H1 (cell line): ENCODE results near the gene CACNA2D3. TPM values are rescaled to one million over a fixed set of nuclear protein-coding genes. Genes with fewer than 3 reads are reported as not detected.

Experiments
- CTCF ChIA-PET: fragments of 300-600 bp; sonication (Branson Sonifier 250); formaldehyde crosslinking; loops from one replicate; lab custom pipeline; 2021; ENCODE audit not compliant: partially characterized antibody; lab: Charles Lee
- POLR2A ChIA-PET: fragments of 300-600 bp; sonication (Branson Sonifier 250); formaldehyde crosslinking; loops from one replicate; lab custom pipeline; 2021; ENCODE audit warnings: inconsistent platforms; ENCODE audit not compliant: partially characterized antibody; lab: Charles Lee
- DNase-seq, 2 experiments: peaks; one replicate each; pipeline versions ENCODE4 v3.0.0 to v3.0.0-alpha.2; 2010 to 2022; ENCODE audit warnings: low spot score in 2 of 2, low read depth in 1 of 2, mixed read lengths in 1 of 2
- FAIRE-seq: peaks from 2 replicates; lab custom pipeline; 2011; peaks lifted over from hg19 to GRCh38; lab: Jason Lieb, UNC
- H2AFZ ChIP-seq: 2 replicates; pipeline ENCODE4 v1.8.1; 2012; ENCODE audit warnings: low read length, inconsistent platforms
- H2AK5ac ChIP-seq: 2 replicates; pipeline ENCODE4 v1.6.1; 2013; ENCODE audit warnings: low read depth, low read length
- H2BK120ac ChIP-seq: replicated peaks from 2 replicates; pipeline ENCODE3; 2013; ENCODE audit warnings: low read depth, low read length, inconsistent platforms
- H2BK12ac ChIP-seq: 2 replicates; pipeline ENCODE4 v1.6.1; 2013; ENCODE audit warnings: low read depth, low read length
- H2BK15ac ChIP-seq: 2 replicates; pipeline ENCODE4 v1.6.1; 2013; ENCODE audit warnings: low read length
- H2BK20ac ChIP-seq: 2 replicates; pipeline ENCODE4 v1.6.1; 2013; ENCODE audit warnings: low read length
- H2BK5ac ChIP-seq: 2 replicates; pipeline ENCODE4 v1.6.1; 2013; ENCODE audit warnings: low read depth, low read length
- H3K14ac ChIP-seq: 2 replicates; pipeline ENCODE4 v1.6.1; 2013; ENCODE audit warnings: inconsistent platforms; ENCODE audit not compliant: insufficient read length
- H3K18ac ChIP-seq: 2 replicates; pipeline ENCODE4 v1.6.1; 2013; ENCODE audit warnings: low read length; ENCODE audit errors: extremely low read depth
- H3K23ac ChIP-seq: 2 replicates; pipeline ENCODE4 v1.6.1; 2013; ENCODE audit warnings: inconsistent platforms; ENCODE audit not compliant: insufficient read length
- H3K23me2 ChIP-seq: 2 replicates; pipeline ENCODE4 v1.6.1; 2013; ENCODE audit warnings: low read depth, low read length
- H3K27ac ChIP-seq: 2 replicates; pipeline ENCODE4 v1.6.1; 2011; ENCODE audit warnings: low read depth, low read length, inconsistent platforms
- H3K27me3 ChIP-seq, 4 experiments: replicated peaks in 1 of 4; 1 replicate in 1 of 4; 2 replicates in 3 of 4; pipeline versions ENCODE4 v1.6.1 to v1.8.1; 2011 to 2013; ENCODE audit warnings: low read length in 3 of 4, mild to moderate bottlenecking in 3 of 4, inconsistent platforms in 2 of 4, mixed read lengths in 2 of 4, moderate library complexity in 1 of 4; ENCODE audit not compliant: control insufficient read depth in 3 of 4, insufficient read depth in 3 of 4; ENCODE audit errors: extremely low read depth in 1 of 4
- H3K36me3 ChIP-seq, 4 experiments: 2 replicates each; pipeline versions ENCODE4 v1.6.1 to v1.8.1; 2011 to 2013; ENCODE audit warnings: mild to moderate bottlenecking in 4 of 4, low read length in 3 of 4, moderate library complexity in 2 of 4, control low read depth in 1 of 4, inconsistent platforms in 1 of 4; ENCODE audit not compliant: insufficient read depth in 4 of 4, control insufficient read depth in 2 of 4
- H3K4ac ChIP-seq: replicated peaks from 2 replicates; pipeline ENCODE3; 2013; ENCODE audit warnings: low read length, low read depth, mixed read lengths, inconsistent platforms; ENCODE audit not compliant: insufficient read length
- H3K4me1 ChIP-seq, 4 experiments: replicated peaks in 1 of 4; 1 replicate in 1 of 4; 2 replicates in 3 of 4; pipeline versions ENCODE4 v1.6.1 to v1.8.1; 2011 to 2013; ENCODE audit warnings: low read length in 3 of 4, inconsistent platforms in 2 of 4, mixed read lengths in 1 of 4; ENCODE audit not compliant: insufficient read depth in 4 of 4, control insufficient read depth in 3 of 4
- H3K4me2 ChIP-seq, 2 experiments: 2 replicates each; pipeline versions ENCODE4 v1.6.1 to v1.8.1; 2011 to 2013; ENCODE audit warnings: low read depth in 2 of 2, low read length in 2 of 2, control low read depth in 1 of 2, inconsistent platforms in 1 of 2, mild to moderate bottlenecking in 1 of 2; ENCODE audit not compliant: insufficient read depth in 1 of 2
- H3K4me3 ChIP-seq, 4 experiments: fragments of 200-600, 300-600 bp in 1 of 4; sonication (generic), shearing (Covaris generic), sonication (Bioruptor Twin) in 1 of 4; 2 replicates each; pipeline versions ENCODE4 v1.5.1 to v1.8.1; 2011 to 2016; ENCODE audit warnings: low read length in 4 of 4, low read depth in 3 of 4, control low read depth in 2 of 4, inconsistent platforms in 2 of 4, mild to moderate bottlenecking in 2 of 4, mixed read lengths in 1 of 4, moderate library complexity in 1 of 4; ENCODE audit not compliant: insufficient read depth in 2 of 4; ENCODE audit errors: extremely low read depth in 1 of 4
- H3K56ac ChIP-seq: replicated peaks from 2 replicates; pipeline ENCODE3; 2013; ENCODE audit warnings: low read depth, mild to moderate bottlenecking, mixed read lengths, low read length, inconsistent platforms; ENCODE audit not compliant: insufficient read length
- H3K79me1 ChIP-seq: 2 replicates; pipeline ENCODE4 v1.6.1; 2013; ENCODE audit warnings: low read depth, low read length, control low read depth
- H3K79me2 ChIP-seq, 2 experiments: 2 replicates each; pipeline versions ENCODE4 v1.6.1 to v1.8.1; 2012 to 2013; ENCODE audit warnings: low read length in 2 of 2, mild to moderate bottlenecking in 2 of 2, inconsistent platforms in 1 of 2; ENCODE audit not compliant: insufficient read depth in 2 of 2, control insufficient read depth in 1 of 2
- H3K9ac ChIP-seq, 4 experiments: replicated peaks in 1 of 4; 1 replicate in 1 of 4; 2 replicates in 3 of 4; pipeline versions ENCODE4 v1.6.1 to v1.8.1; 2011 to 2013; ENCODE audit warnings: low read depth in 3 of 4, low read length in 3 of 4, control low read depth in 2 of 4, mild to moderate bottlenecking in 2 of 4, moderate library complexity in 2 of 4, inconsistent platforms in 1 of 4; ENCODE audit errors: extremely low read depth in 1 of 4
- H3K9me3 ChIP-seq, 2 experiments: 2 replicates each; pipeline versions ENCODE4 v1.6.1 to v1.8.1; 2012 to 2013; ENCODE audit warnings: mild to moderate bottlenecking in 2 of 2, moderate library complexity in 2 of 2, control low read depth in 1 of 2, inconsistent platforms in 1 of 2, low read depth in 1 of 2, low read length in 1 of 2, mixed read lengths in 1 of 2; ENCODE audit not compliant: insufficient read depth in 2 of 2
- H4K20me1 ChIP-seq, 2 experiments: replicated peaks in 1 of 2; 2 replicates each; pipeline versions ENCODE3 to v1.8.1; 2011 to 2013; ENCODE audit warnings: inconsistent platforms in 2 of 2, low read length in 2 of 2, mild to moderate bottlenecking in 1 of 2; ENCODE audit not compliant: insufficient read depth in 2 of 2, control insufficient read depth in 1 of 2
- H4K5ac ChIP-seq: 2 replicates; pipeline ENCODE4 v1.6.1; 2013; ENCODE audit warnings: low read length, low read depth, mixed read lengths, inconsistent platforms; ENCODE audit not compliant: insufficient read length
- H4K8ac ChIP-seq: 2 replicates; pipeline ENCODE4 v1.8.0; 2013; ENCODE audit warnings: mild to moderate bottlenecking, moderate library complexity, low read length, inconsistent platforms; ENCODE audit not compliant: insufficient read depth; ENCODE audit errors: extremely low read depth
- H4K91ac ChIP-seq: replicated peaks from 2 replicates; pipeline ENCODE3; 2013; ENCODE audit warnings: low read length, mixed read lengths, inconsistent platforms; ENCODE audit not compliant: insufficient read length
- CEBPB ChIP-seq: IDR thresholded peaks from 2 replicates; pipeline ENCODE4 v1.6.1; 2012; ENCODE audit warnings: low read depth, low read length
- CHD2 ChIP-seq: IDR thresholded peaks from 2 replicates; pipeline ENCODE4 v1.6.1; 2012; ENCODE audit warnings: low read length, improper control_type of control experiment
- KDM5A ChIP-seq: fragments of 200-600 bp; IDR thresholded peaks from 2 replicates; pipeline ENCODE4 v1.7.1; 2012; ENCODE audit warnings: mild to moderate bottlenecking, low read length, inconsistent platforms, mixed read lengths
- MAFK ChIP-seq: IDR thresholded peaks from 2 replicates; pipeline ENCODE4 v1.6.1; 2012; ENCODE audit warnings: low read depth, mild to moderate bottlenecking, improper control_type of control experiment, low read length
- POLR2A ChIP-seq, 2 experiments: IDR thresholded peaks; 1 replicate in 1 of 2; 2 replicates in 1 of 2; pipeline ENCODE4 v1.6.1; 2011; ENCODE audit warnings: low read depth in 2 of 2, low read length in 2 of 2, mild to moderate bottlenecking in 2 of 2; ENCODE audit errors: control extremely low read depth in 1 of 2
- WGBS, 2 experiments: shearing (Covaris generic) in 1 of 2; methylation state at CpG; one replicate each; pipeline versions ENCODE4 v1.1.6 to v1.1.7; 2013 to 2015; ENCODE audit warnings: low lambda C conversion rate in 2 of 2, mixed read lengths in 2 of 2, inconsistent platforms in 1 of 2, low coverage in 1 of 2, missing lambda C conversion rate in 1 of 2; ENCODE audit not compliant: insufficient replicate concordance in 2 of 2, insufficient coverage in 1 of 2, insufficient read length in 1 of 2; ENCODE audit errors: extremely low coverage in 1 of 2, missing lambda C conversion rate in 1 of 2; 5-methylcytosine and 5-hydroxymethylcytosine counted together
- polyA plus RNA-seq, 7 experiments: library from polyadenylated mRNA; depleted of rRNA in 3 of 7; stranded (reverse) in 5 of 7; unstranded in 2 of 7; fragments of >200 nt in 5 of 7; fragments of 200-250 nt in 2 of 7; gene quantifications; 1 replicate in 5 of 7; 2 replicates in 1 of 7; 4 replicates in 1 of 7; pipeline versions ENCODE4 v1.2.1 to v1.2.3, GENCODE V29; 2011 to 2013; ENCODE audit warnings: missing spikeins in 2 of 7, mixed read lengths in 2 of 7
- total RNA-seq: library from RNA; stranded (reverse); fragmentation: NEBNext Ultra II Directional; extraction: Animal tissue kit (Norgen Biotek cat#: 25700); gene quantifications from 2 replicates; pipeline ENCODE4 v1.2.1, GENCODE V29; 2021
- TF ChIP-seq, protein P1 (sequence below): IDR thresholded peaks from 2 replicates; pipeline ENCODE4 v1.6.1; 2011; ENCODE audit warnings: low read length, improper control_type of control experiment

Gene CACNA2D3
- total and polyA plus RNA-seq, 2 of the 8 experiments (the other 6 are each of a cell fraction or from before 2014, with no cell fraction given) = 1.5 to 1.8 TPM

DNA sequence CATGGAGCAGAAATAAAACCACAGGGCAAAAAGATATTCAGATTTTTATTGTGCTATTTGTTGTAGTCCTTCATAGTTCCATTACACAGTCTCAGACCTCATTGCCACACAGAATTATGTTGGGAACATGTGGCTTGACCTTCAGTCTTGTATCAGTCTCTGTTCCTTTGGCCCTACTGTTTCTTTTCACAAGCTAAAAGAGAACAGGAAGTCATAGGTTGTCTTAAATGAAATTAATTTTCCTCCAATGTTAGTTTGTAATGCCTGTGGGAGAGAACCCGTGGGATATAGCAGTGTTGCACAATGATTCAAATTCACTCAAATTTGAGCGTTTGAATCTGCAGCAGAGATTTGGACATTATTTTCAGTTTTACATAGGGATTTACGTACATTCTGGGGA is 445.6 kb downstream of the CACNA2D3 start:
- Histone ChIP-seq H2BK5ac (no peak overlapping the region), H2BK12ac (no peak overlapping the region), H2BK15ac (no peak overlapping the region), H3K4me1 (no peaks in the 10 kb centered on the region), H3K9me3 (no peaks in the 10 kb centered on the region), H4K91ac (no peak overlapping the region), H2AK5ac (no peak overlapping the region), H2BK20ac (no peak overlapping the region), H2AFZ (no peak overlapping the region), H3K36me3 (no peaks in the 10 kb centered on the region), H3K4me2 (no peak overlapping the region), H3K4me3 (no peak overlapping the region), H3K4ac (no peak overlapping the region), H4K20me1 (no peaks in the 10 kb centered on the region), H3K56ac (no peak overlapping the region), H2BK120ac (no peak overlapping the region), H3K27ac (no peak overlapping the region), H3K79me1 (no peaks in the 10 kb centered on the region), H3K27me3 (no peaks in the 10 kb centered on the region), H3K18ac (no peak overlapping the region), H4K8ac (no peak overlapping the region), H4K5ac (no peak overlapping the region), H3K23me2 (no peaks in the 10 kb centered on the region), H3K79me2 (no peaks in the 10 kb centered on the region), H3K14ac (no peak overlapping the region), H3K23ac (no peak overlapping the region), H3K9ac (no peak overlapping the region)
- ChIA-PET POLR2A (interaction anchor here (1.2 kb wide), 1 partner anchor 25 kb away, joined by 3 read pairs; no protein-coding TSS in a partner anchor), CTCF (interaction anchor here (0.6 to 1.8 kb wide), 2 partner anchors 10 to 372 kb away, joined by 3 to 4 read pairs; no protein-coding TSS in a partner anchor)
- FAIRE-seq (no peak), DNase-seq (no peak)
- TF ChIP-seq CHD2 = no peak
- TF ChIP-seq POLR2A (IDR thresholded peaks at IDR 0.05; ENCODE audit: control extremely low read depth in 1 of 2, low read depth in 2 of 2, low read length in 2 of 2) = no peak
- TF ChIP-seq CEBPB = no peak
- no peak for TF ChIP-seq KDM5A
- TF ChIP-seq, protein P1, sequence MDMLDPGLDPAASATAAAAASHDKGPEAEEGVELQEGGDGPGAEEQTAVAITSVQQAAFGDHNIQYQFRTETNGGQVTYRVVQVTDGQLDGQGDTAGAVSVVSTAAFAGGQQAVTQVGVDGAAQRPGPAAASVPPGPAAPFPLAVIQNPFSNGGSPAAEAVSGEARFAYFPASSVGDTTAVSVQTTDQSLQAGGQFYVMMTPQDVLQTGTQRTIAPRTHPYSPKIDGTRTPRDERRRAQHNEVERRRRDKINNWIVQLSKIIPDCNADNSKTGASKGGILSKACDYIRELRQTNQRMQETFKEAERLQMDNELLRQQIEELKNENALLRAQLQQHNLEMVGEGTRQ = no peak
- no peak for TF ChIP-seq MAFK
- WGBS, 2 experiments = 96% methylated on average over 3 of the region's 3 CpGs; no CpG with 5 or more reads in 1 of the 2 experiments
